SK-N-SH treated with all-trans-retinoic acid at 6 μM for 48 hours (cell line): ENCODE data around the gene ADAD1.

ENCODE experiments used
- ARNTL ChIP-seq: fragments of 450-650 bp; formaldehyde crosslinking; IDR thresholded peaks from 2 replicates; pipeline ENCODE4 v1.5.0; 2020; ENCODE audit warnings: low read depth, mild to moderate bottlenecking, moderate library complexity, borderline replicate concordance
- BACH2 ChIP-seq: fragments of 250-450 bp; sonication (Bioruptor Pico); IDR thresholded peaks from 2 replicates; pipeline ENCODE4 v1.9.0; 2021; ENCODE audit warnings: mild to moderate bottlenecking, borderline replicate concordance
- CSDC2 ChIP-seq: fragments of 250-450 bp; sonication (Bioruptor Pico); IDR thresholded peaks from 2 replicates; pipeline ENCODE4 v1.5.0; 2020; ENCODE audit warnings: mild to moderate bottlenecking, moderate library complexity
- CSRNP3 ChIP-seq: fragments of 250-450 bp; sonication (Bioruptor Pico); IDR thresholded peaks from 2 replicates; pipeline ENCODE4 v1.5.1; 2021; ENCODE audit warnings: mild to moderate bottlenecking, moderate library complexity
- GLIS3 ChIP-seq: fragments of 250-450 bp; sonication (Bioruptor Pico); IDR thresholded peaks from 2 replicates; pipeline ENCODE4 v1.5.0; 2020; ENCODE audit warnings: mild to moderate bottlenecking, moderate library complexity
- ISL1 ChIP-seq: fragments of 250-450 bp; sonication (Bioruptor Pico); IDR thresholded peaks from 2 replicates; pipeline ENCODE4 v2.1.2; 2022; ENCODE audit warnings: mild to moderate bottlenecking, moderate library complexity
- PATZ1 ChIP-seq: fragments of 250-450 bp; sonication (Bioruptor Pico); IDR thresholded peaks from 2 replicates; pipeline ENCODE4 v1.8.0; 2020; ENCODE audit warnings: mild to moderate bottlenecking, moderate library complexity, borderline replicate concordance
- RARB ChIP-seq: fragments of 250-450 bp; sonication (Bioruptor Pico); IDR thresholded peaks from 2 replicates; pipeline ENCODE4 v1.8.0; 2021; ENCODE audit warnings: mild to moderate bottlenecking, moderate library complexity
- SNAI2 ChIP-seq: fragments of 250-450 bp; sonication (Bioruptor Pico); IDR thresholded peaks from 2 replicates; pipeline ENCODE4 v1.5.0; 2020; ENCODE audit warnings: mild to moderate bottlenecking, moderate library complexity
- ZFP3 ChIP-seq: fragments of 250-450 bp; sonication (Bioruptor Pico); IDR thresholded peaks from 2 replicates; pipeline ENCODE4 v1.5.0; 2020; ENCODE audit warnings: mild to moderate bottlenecking, moderate library complexity
- ZNF565 ChIP-seq: fragments of 450-650 bp; formaldehyde crosslinking; conservative IDR thresholded peaks from 2 replicates; pipeline ENCODE4 v1.5.0; 2020; ENCODE audit warnings: low read depth, mild to moderate bottlenecking, moderate library complexity
- ZNF70 ChIP-seq: fragments of 450-650 bp; formaldehyde crosslinking; IDR thresholded peaks from 2 replicates; pipeline ENCODE4 v1.5.0; 2020; ENCODE audit warnings: mild to moderate bottlenecking, moderate library complexity
- TF ChIP-seq, protein P1 (sequence below): fragments of 250-450 bp; sonication (Bioruptor Pico); IDR thresholded peaks from 2 replicates; pipeline ENCODE4 v1.5.1; 2020; ENCODE audit warnings: low read depth, mild to moderate bottlenecking, moderate library complexity
- TF ChIP-seq, protein P2 (sequence below): fragments of 250-450 bp; sonication (Bioruptor Pico); IDR thresholded peaks from 2 replicates; pipeline ENCODE4 v1.5.0; 2020; ENCODE audit warnings: mild to moderate bottlenecking, moderate library complexity

GRCh38 chr4:122423246-122423645, 44.4 kb downstream of the ADAD1 start:
- TF ChIP-seq, protein P1, sequence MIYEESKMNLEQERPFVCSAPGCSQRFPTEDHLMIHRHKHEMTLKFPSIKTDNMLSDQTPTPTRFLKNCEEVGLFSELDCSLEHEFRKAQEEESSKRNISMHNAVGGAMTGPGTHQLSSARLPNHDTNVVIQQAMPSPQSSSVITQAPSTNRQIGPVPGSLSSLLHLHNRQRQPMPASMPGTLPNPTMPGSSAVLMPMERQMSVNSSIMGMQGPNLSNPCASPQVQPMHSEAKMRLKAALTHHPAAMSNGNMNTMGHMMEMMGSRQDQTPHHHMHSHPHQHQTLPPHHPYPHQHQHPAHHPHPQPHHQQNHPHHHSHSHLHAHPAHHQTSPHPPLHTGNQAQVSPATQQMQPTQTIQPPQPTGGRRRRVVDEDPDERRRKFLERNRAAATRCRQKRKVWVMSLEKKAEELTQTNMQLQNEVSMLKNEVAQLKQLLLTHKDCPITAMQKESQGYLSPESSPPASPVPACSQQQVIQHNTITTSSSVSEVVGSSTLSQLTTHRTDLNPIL = no peak
- TF ChIP-seq CSRNP3 (CRISPR knock-in tag) = no peak
- TF ChIP-seq ZNF565 (CRISPR knock-in tag) = no peak
- no peak for TF ChIP-seq SNAI2 (CRISPR knock-in tag)
- no peak for TF ChIP-seq ARNTL (CRISPR knock-in tag)
- no peak for TF ChIP-seq BACH2 (CRISPR knock-in tag)
- no peak for TF ChIP-seq ZFP3 (CRISPR knock-in tag)
- TF ChIP-seq PATZ1 (CRISPR knock-in tag) = no peak
- no peak for TF ChIP-seq CSDC2 (CRISPR knock-in tag)
- TF ChIP-seq GLIS3 (CRISPR knock-in tag) = no peak
- TF ChIP-seq, protein P2, sequence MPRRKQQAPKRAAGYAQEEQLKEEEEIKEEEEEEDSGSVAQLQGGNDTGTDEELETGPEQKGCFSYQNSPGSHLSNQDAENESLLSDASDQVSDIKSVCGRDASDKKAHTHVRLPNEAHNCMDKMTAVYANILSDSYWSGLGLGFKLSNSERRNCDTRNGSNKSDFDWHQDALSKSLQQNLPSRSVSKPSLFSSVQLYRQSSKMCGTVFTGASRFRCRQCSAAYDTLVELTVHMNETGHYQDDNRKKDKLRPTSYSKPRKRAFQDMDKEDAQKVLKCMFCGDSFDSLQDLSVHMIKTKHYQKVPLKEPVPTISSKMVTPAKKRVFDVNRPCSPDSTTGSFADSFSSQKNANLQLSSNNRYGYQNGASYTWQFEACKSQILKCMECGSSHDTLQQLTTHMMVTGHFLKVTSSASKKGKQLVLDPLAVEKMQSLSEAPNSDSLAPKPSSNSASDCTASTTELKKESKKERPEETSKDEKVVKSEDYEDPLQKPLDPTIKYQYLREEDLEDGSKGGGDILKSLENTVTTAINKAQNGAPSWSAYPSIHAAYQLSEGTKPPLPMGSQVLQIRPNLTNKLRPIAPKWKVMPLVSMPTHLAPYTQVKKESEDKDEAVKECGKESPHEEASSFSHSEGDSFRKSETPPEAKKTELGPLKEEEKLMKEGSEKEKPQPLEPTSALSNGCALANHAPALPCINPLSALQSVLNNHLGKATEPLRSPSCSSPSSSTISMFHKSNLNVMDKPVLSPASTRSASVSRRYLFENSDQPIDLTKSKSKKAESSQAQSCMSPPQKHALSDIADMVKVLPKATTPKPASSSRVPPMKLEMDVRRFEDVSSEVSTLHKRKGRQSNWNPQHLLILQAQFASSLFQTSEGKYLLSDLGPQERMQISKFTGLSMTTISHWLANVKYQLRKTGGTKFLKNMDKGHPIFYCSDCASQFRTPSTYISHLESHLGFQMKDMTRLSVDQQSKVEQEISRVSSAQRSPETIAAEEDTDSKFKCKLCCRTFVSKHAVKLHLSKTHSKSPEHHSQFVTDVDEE (CRISPR knock-in tag) = no peak
- TF ChIP-seq ZNF70 (CRISPR knock-in tag) = no peak
- TF ChIP-seq RARB (CRISPR knock-in tag) = no peak
- no peak for TF ChIP-seq ISL1 (CRISPR knock-in tag)
